C1 segment of cervical spinal cord (tissue), 14 donors: ENCODE results near the gene C1D.
"Not testable (repeated sequence)": the region's sequence is repeated elsewhere in the genome, so short reads cannot be mapped to it uniquely, and the experiment has no call there.

Experiments used
- DNase-seq, 14 donors: peaks; one replicate each; lab custom pipeline; 2025; lab: John Stamatoyannopoulos, UW

Gene C1D, protein sequence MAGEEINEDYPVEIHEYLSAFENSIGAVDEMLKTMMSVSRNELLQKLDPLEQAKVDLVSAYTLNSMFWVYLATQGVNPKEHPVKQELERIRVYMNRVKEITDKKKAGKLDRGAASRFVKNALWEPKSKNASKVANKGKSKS

DNA sequence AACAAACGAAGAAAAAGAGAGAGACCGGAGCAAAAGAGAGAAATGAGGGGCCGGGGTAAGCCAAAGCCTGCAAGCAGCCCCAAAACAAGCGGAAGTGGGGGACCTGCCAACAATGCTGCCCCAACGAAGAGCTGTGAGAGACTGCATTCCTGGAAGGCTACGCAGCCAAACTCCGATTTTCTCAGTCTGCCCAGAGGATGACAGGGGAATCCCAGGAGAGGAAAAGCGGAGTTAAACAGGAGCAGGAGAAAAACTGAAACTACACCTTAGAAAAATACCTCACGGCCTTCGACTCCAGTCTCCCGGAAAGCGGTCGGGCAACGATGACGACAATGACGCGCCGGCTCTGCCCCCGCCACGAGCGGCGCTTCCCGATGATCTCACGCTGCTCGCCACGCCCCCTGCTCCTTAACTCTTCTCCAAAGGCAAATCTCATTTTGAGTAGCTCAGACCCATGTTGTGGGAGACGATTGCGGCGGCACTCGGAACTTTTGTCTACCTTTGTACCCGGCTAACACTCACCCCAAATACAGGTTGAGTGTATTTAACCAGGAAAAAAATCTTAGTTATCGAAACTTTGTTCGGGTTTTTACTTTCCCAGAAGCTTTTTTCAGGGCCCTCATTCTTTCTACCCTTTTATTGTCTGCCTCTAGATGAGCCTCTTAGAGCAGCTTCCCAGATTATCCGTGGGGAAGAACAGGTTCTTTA, at the start of gene C1D:
C1D (minus strand) TSS at position 325 of the 708 bp plus-strand sequence. CDS start 15,694 bp downstream, outside the sequence.
- peak; percentile 48 to 91 (median 86) for DNase-seq

DNA sequence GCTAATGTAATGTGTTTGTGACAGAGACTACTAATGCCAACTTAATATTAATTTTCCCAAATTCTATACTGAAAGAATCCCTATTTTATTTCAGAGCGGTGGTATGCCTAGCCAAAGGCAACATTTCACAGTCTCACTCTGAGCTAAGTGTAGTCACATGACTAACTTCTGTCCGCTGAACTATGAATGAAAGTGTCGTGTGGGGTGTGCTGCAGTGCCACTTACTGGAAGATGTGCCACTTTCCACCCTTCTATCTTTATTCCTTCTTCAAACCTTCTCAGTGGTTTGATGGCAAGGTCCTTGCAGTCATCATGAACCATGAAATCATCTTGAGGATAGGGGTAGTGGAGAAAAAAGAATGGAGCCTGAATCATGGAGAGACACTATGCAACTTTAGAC, 47.3 kb upstream of the C1D start:
- no peak for DNase-seq

DNA sequence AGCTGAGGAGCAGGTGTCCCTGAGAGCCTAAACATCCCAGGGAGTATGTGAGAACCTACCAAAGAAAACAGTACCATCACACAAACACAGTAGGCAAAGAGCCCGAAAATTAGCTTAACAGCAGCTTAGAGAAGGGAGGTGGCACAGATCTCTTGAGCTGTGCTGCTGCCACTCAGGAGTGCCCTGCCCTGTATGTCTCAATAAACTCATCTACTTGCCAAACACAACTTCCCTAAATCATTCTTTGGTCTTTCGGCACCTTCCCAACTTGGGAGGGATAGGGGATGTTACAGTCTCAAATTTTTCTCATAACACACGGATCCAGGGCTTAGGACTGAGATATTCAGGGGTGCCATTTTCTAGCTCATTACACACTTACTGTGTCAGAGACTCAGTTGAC, 45.3 kb upstream of the C1D start:
- no peak for DNase-seq

DNA sequence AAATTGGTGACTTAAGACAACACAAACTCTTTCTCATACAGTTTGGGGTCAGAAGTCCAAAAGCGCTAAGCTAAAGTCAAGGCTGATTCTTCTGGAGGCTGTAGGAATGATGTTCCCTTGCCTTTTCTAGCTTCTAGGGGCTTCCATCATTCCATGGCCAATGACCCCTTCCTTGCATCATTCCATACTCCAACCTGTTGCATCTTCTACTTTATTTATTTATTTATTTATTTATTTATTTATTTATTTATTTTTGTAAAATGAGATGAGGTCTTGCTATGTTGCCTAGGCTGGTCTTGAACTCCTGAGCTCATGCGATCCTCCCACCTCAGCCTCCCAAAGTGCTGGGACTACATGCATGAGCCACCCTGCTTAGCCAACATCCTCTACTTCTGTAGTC, 44.7 kb upstream of the C1D start:
- DNase-seq, result no peak

DNA sequence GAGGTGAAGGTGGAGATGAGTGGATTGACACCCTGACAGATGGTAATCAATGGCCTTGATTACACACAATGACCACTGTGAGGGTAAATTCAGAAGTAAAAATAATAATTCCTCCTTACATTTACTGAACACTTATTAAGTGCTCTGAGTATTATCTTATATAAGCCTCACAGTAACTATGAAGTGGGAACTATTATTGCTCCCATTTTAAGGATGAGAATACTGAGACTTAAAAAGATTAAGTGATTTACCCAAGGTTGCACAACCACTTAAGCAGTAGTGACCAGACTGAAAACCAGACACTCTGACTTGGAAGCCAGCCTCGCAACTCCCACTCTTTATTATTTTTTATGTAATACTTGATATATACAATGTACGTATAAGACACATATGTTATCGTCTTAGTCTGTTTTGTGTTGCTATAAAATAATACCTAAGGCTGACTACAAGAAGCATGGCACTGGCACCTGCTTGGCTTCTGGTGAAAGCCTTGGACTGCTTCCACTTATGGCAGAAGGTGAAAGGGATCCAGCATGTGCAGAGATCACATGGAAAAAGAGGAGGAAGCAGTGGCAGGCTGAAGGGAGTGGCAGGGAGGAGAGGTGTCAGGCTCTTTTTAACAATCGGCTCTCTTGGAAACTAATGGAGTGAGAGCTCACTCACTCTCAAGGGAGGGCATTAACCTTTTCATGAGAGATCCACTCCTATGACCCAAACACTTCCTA, 41.5 kb upstream of the C1D start:
- DNase-seq, result peak in 1 of 14 donors; percentile 33

DNA sequence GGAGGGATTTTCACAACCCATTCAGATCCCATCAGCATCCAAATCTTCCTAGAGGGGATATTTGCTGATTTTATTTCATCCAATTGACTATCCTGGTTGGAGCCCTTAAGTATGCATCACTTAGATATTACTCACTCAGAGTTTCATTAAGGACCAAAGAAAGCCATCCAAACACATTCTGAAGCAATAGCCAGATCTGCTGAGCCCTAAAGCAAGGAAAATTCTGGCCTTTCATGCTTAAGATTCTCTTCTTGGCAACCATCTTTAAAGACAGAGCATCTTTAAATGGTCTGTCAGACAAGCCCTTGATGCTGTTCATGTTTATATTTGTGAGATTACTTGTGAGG, 40.9 kb upstream of the C1D start:
- no peak for DNase-seq

DNA sequence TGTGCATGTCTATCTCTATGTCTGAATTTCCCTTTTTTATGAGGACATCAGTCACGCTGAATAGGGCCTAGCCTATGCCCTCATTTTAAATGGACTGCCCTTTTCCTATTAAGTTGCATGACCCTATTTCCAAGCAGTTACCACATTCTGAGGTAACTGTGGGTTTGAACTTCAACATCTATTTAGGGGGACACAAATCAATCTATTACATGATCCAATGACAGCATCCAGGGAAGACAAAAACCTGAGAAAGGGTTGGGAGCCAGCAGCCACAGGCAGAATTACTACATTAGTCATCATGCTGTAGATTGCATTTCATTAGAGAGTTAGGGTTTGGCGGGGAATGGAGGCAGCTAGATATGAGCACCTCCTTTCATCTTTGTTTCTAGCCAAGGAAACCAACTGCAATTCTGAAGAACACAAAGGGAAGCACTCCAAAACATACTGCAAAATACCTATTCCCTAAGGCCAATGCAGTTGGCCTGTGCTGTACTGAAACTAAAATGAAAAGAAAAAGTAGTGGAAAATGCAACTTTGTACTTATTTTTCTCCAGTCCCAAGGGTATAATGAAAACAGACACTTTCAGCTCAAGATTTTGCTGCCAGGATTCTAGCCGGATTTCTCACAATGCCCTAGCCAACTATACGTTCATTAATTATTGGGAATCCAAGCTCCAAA, 40.4 kb upstream of the C1D start:
- no peak for DNase-seq

- DNase-seq, result no peak
Measured at GRCh38 chr2:68100189-68100588, 37.4 kb upstream of the C1D start.

DNA sequence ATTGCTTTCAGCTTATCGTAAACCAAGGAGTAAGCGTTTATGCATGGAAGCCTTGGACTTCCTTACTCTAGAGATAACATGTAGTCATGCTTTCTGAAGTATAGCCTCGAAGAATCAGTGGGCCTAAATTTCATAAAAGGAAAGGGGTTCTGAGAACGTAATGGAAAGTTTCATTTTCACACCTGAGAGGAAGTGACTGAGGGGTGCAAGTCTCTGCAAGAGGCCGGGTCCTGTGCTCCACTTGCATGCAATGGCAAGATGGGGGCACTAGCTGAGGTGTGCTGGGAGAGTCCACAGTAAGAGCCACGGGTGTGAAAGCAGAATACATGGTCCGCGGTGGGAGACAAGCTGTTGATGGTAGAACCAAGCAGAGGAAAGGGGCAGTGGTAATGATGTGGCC, 36.5 kb upstream of the C1D start:
- DNase-seq, result no peak

DNA sequence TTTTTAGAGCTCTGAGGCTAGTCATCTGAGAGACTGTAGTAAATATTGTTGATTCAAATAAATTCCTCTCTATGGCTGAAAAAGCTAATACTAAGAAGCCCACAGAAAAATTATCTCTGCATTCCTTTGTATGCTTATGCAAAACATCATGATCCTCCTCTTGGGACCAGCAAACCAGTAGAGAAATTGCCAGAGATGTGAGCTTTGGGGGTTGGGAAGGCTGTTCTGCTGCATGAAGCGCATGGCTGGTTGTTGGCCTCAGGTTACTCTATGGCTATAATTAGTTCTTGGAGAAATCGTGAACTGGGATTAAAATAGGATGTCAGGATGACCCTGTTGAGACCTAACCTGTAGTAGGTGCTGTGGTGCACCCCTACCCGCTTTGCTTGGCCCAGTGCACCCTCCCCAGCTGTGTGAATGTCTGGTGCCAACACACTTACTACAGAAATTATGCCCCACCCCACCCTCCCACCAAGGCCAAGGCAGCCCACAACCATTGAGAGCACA, 35.5 kb upstream of the C1D start:
- no peak for DNase-seq

DNA sequence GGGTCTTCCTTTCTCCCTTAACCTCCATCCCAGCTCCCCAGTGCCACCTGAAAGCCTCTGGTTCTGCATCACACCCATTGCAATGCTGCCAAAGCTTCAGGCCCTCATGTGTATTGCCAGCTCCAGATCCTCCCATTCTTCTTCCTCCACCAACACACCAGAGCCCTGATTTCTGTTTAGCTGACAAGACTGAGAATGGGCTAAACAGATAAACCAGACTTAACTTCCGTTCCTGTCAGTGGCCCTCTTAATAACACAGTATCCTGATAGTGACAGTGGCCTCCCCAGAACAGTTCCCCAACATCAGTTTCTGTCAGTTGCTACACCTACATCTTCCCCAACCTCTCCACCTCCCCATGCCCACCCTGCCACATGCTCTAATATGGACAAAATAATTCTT, 31.3 kb upstream of the C1D start:
- no peak for DNase-seq

GRCh38 chr2:68093634-68094033, 30.8 kb upstream of the C1D start:
- DNase-seq, result no peak

- no peak for DNase-seq
Measured at GRCh38 chr2:68091439-68092034, 28.7 kb upstream of the C1D start.

DNA sequence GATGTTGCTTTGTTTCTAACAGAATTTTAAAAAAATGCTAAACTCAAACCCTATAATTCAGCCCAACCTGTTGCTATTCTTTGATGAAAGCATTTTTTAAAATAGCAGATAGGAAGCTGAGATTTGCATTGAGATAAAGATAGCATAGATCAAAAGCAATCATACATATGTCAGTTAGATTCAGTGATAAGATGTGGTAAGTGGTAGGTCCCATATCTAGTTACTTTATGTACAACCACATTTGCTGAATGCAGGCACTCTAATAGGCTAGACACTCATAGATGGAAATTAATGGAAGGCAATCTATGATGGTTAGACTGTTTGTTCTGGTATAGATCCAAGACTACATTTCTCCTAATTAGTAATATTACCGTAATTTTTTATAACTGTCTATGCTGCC, 27.2 kb upstream of the C1D start:
- DNase-seq, result no peak

DNA sequence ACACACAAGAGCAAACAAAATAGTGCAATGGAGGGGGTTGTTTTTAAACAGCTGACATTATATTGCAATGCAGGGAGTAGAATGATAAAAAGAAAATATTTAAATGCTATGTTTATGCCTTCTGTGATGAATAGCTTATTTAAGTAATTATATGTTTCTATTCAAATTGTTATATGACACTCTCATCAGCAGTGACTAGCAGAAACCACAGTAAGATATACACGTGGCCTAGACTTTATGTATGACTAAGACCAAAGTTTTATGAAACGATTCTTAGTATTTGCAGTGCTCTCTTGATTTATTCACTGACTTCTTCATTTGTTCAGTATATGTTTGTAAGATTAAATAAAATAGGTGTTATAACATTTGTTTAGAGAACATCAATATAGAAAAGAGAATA, 26.1 kb upstream of the C1D start:
- no peak for DNase-seq

DNA sequence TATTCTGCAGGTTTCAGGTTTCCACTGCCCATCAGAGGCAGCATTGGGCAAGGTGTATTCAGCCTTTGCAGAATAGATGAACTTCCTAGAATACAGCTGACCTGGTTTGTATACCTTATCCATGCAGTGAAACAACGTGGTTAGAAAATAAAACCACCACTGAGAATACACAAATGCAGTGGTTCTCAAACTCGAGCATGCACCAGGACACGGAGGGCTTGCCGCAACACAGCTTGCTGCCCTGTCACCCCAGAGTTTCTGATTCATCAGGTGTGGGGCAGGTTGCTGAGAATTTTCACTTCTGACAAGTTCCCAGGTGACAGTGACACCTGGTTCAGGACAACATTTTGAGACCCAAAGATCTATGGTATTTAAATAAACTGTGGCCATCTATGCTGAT, 23.4 kb upstream of the C1D start:
- no peak for DNase-seq

DNA sequence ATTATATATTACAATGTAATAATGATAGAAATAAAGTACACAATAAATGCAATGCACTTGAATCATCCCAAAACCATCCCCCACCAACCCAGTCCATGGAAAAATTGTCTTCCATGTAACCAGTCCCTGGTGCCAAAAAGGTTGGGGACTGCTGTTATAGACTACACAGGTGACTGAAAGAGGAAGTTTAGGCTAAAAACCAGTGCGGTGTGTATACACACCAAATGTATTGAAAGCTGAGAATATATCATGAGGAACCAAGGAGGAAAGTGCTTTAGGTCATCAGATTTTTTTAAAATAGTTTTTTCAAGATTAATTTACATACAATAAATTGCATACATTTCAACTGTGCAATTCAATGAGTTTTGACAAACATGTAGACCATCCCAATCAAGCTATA, 20.5 kb upstream of the C1D start:
- DNase-seq, result no peak

DNA sequence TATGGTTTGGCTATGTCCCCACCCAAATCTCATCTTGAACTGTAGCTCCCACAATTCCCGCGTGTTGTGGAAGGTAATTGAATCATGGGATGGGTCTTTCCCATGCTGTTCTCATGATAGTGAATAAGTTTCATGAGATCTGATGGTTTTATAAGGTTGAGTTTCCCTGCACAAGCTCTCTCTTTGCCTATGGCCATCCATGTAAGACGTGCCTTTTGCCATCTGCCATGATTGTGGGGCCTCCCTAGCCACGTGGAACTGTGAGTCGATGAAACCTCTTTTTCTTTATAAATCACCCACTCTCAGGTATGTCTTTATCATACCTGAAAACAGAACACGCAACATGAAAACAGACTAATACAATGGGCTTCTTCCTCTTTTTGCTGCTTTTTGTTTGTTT, 11.2 kb upstream of the C1D start:
- DNase-seq, result no peak

- DNase-seq, result not testable (repeated sequence)
Measured at GRCh38 chr2:68063797-68064646, 1.2 kb upstream of the C1D start.

- no peak for DNase-seq
Measured at GRCh38 chr2:68060652-68061051, 2.2 kb downstream of the C1D start.
